Mesendoderm (in vitro differentiated cells): Measurements from ENCODE around the gene ATXN7L1.
A peak's percentile ranks its signal among the peaks of the same experiment; 100 is the strongest.

ENCODE experiments used
- DNase-seq: peaks from one replicate; pipeline ENCODE4 v3.0.0; 2013
- H2AK5ac ChIP-seq: 2 replicates; pipeline ENCODE4 v1.6.1; 2013; ENCODE audit warnings: low read length, inconsistent platforms
- H2BK120ac ChIP-seq: 2 replicates; pipeline ENCODE4 v1.6.1; 2013; ENCODE audit warnings: low read depth, mild to moderate bottlenecking, low read length, moderate library complexity, mixed read lengths
- H2BK15ac ChIP-seq: replicated peaks from 2 replicates; pipeline ENCODE4 v1.6.1; 2013; ENCODE audit warnings: low read depth, mild to moderate bottlenecking, moderate library complexity
- H2BK5ac ChIP-seq: 2 replicates; pipeline ENCODE4 v1.6.1; 2013; ENCODE audit warnings: low read length, inconsistent platforms
- H3K18ac ChIP-seq: 2 replicates; pipeline ENCODE4 v1.6.1; 2013; ENCODE audit warnings: mild to moderate bottlenecking, low read length, mixed read lengths
- H3K23ac ChIP-seq: one replicate; pipeline ENCODE4 v1.6.1; 2013; ENCODE audit warnings: low read length
- H3K27ac ChIP-seq: 2 replicates; pipeline ENCODE4 v1.5.1; 2013; ENCODE audit warnings: low read depth, mild to moderate bottlenecking, inconsistent platforms, low read length, moderate library complexity
- H3K27me3 ChIP-seq: 2 replicates; pipeline ENCODE4 v1.6.1; 2013; ENCODE audit warnings: low read length, control low read depth, mild to moderate bottlenecking, inconsistent platforms; ENCODE audit not compliant: insufficient read depth, poor library complexity
- H3K36me3 ChIP-seq: 2 replicates; pipeline ENCODE4 v1.6.1; 2013; ENCODE audit warnings: low read length, inconsistent platforms; ENCODE audit not compliant: control insufficient read depth, insufficient read depth
- H3K4ac ChIP-seq: one replicate; pipeline ENCODE4 v1.6.1; 2013; ENCODE audit warnings: low read depth, mild to moderate bottlenecking, low read length, moderate library complexity
- H3K4me1 ChIP-seq: 2 replicates; pipeline ENCODE4 v1.6.1; 2013; ENCODE audit warnings: low read depth, low read length, inconsistent platforms; ENCODE audit not compliant: control insufficient read depth
- H3K4me2 ChIP-seq: 2 replicates; pipeline ENCODE4 v1.6.1; 2013; ENCODE audit warnings: low read length
- H3K4me3 ChIP-seq: 2 replicates; pipeline ENCODE4 v1.5.1; 2013; ENCODE audit warnings: mild to moderate bottlenecking, low read length
- H3K56ac ChIP-seq: one replicate; pipeline ENCODE4 v1.6.1; 2013; ENCODE audit warnings: low read length
- H3K79me1 ChIP-seq: 2 replicates; pipeline ENCODE4 v1.6.1; 2013; ENCODE audit warnings: low read length, inconsistent platforms
- H3K79me2 ChIP-seq: 2 replicates; pipeline ENCODE4 v1.6.1; 2013; ENCODE audit warnings: mild to moderate bottlenecking, low read length; ENCODE audit not compliant: control insufficient read depth, insufficient read depth
- H3K9ac ChIP-seq: 2 replicates; pipeline ENCODE4 v1.6.1; 2013; ENCODE audit warnings: low read length, inconsistent platforms
- H4K5ac ChIP-seq: one replicate; pipeline ENCODE4 v1.6.1; 2013; ENCODE audit warnings: low read length
- H4K8ac ChIP-seq: one replicate; pipeline ENCODE4 v1.6.1; 2013; ENCODE audit warnings: low read depth, mild to moderate bottlenecking, control low read depth, low read length, moderate library complexity
- WGBS: extraction: QIAGEN DNeasy Blood & Tissue Kit; methylation state at CpG from one replicate; pipeline ENCODE4 v1.1.7; 2013; ENCODE audit warnings: low lambda C conversion rate, missing lambda C conversion rate; ENCODE audit not compliant: insufficient coverage; ENCODE audit errors: extremely low coverage; 5-methylcytosine and 5-hydroxymethylcytosine counted together

Gene ATXN7L1

GRCh38 chr7:105724688-105725087, 151.7 kb downstream of the ATXN7L1 start:
- no CpG with 5 or more reads among the region's 2 CpGs for WGBS
- no peak overlapping the region for H2AK5ac ChIP-seq

GRCh38 chr7:105723572-105723971, 152.8 kb downstream of the ATXN7L1 start:
- Histone ChIP-seq H2BK5ac (no peak overlapping the region), H2AK5ac (no peak overlapping the region), H2BK120ac (no peak overlapping the region), H3K18ac (no peak overlapping the region), H3K23ac (no peak overlapping the region), H3K4me3 (no peak overlapping the region), H3K36me3 (no peaks in the 10 kb centered on the region), H4K8ac (no peak overlapping the region), H3K27ac (no peak overlapping the region), H3K4me2 (no peak overlapping the region), H3K4me1 (peaks cover 13% of the 10 kb centered on the region), H3K56ac (peak overlapping the region; percentile 17), H3K9ac (no peak overlapping the region), H3K4ac (no peak overlapping the region), H3K27me3 (no peaks in the 10 kb centered on the region), H2BK15ac (no peak overlapping the region), H3K79me1 (no peaks in the 10 kb centered on the region), H4K5ac (no peak overlapping the region), H3K79me2 (no peaks in the 10 kb centered on the region)
- WGBS = no CpG with 5 or more reads among the region's 5 CpGs
- no peak for DNase-seq

More at GRCh38 chr7:105724688-105725087, 151.7 kb downstream of the ATXN7L1 start:
- no peak overlapping the region for H3K4ac ChIP-seq
- H3K4me1 ChIP-seq = peaks cover 4% of the 10 kb centered on the region
- no peak overlapping the region for H2BK120ac ChIP-seq
- no peaks in the 10 kb centered on the region for H3K79me2 ChIP-seq
- H3K56ac ChIP-seq = no peak overlapping the region
- no peak overlapping the region for H2BK15ac ChIP-seq
- H2BK5ac ChIP-seq = no peak overlapping the region
- H3K36me3 ChIP-seq = no peaks in the 10 kb centered on the region
- H3K27ac ChIP-seq = no peak overlapping the region
- no peak overlapping the region for H4K8ac ChIP-seq
- H3K18ac ChIP-seq = no peak overlapping the region
- no peak overlapping the region for H3K4me2 ChIP-seq
- no peak for DNase-seq
- no peak overlapping the region for H4K5ac ChIP-seq
- no peak overlapping the region for H3K4me3 ChIP-seq
- no peaks in the 10 kb centered on the region for H3K27me3 ChIP-seq
- no peak overlapping the region for H3K9ac ChIP-seq
- no peaks in the 10 kb centered on the region for H3K79me1 ChIP-seq
- no peak overlapping the region for H3K23ac ChIP-seq

GRCh38 chr7:105721571-105722104, 154.8 kb downstream of the ATXN7L1 start:
- peak; percentile 62 for DNase-seq
- Histone ChIP-seq H4K5ac (no peak overlapping the region), H3K18ac (no peak overlapping the region), H3K4me1 (peaks cover 14% of the 10 kb centered on the region), H3K4me3 (no peak overlapping the region), H3K79me2 (no peaks in the 10 kb centered on the region), H4K8ac (no peak overlapping the region), H3K9ac (peak overlapping the region; percentile 21), H2BK5ac (peak overlapping the region; percentile 89), H3K23ac (peak overlapping the region; percentile 29), H3K56ac (peak overlapping the region; percentile 69), H2BK15ac (no peak overlapping the region), H3K27me3 (no peaks in the 10 kb centered on the region), H3K36me3 (no peaks in the 10 kb centered on the region), H2BK120ac (no peak overlapping the region), H3K4me2 (no peak overlapping the region), H2AK5ac (no peak overlapping the region), H3K27ac (no peak overlapping the region), H3K4ac (peak overlapping the region; percentile 39), H3K79me1 (no peaks in the 10 kb centered on the region)
- WGBS = no CpG with 5 or more reads among the region's 5 CpGs

GRCh38 chr7:105719919-105720318, 156.5 kb downstream of the ATXN7L1 start:
- Histone ChIP-seq H3K9ac (no peak overlapping the region), H4K8ac (no peak overlapping the region), H3K36me3 (no peaks in the 10 kb centered on the region), H3K79me2 (no peaks in the 10 kb centered on the region), H3K4me2 (no peak overlapping the region), H3K27ac (no peak overlapping the region), H2BK5ac (no peak overlapping the region), H3K27me3 (no peaks in the 10 kb centered on the region), H3K56ac (peak overlapping the region; percentile 36), H2BK120ac (peak overlapping the region; percentile 39), H4K5ac (no peak overlapping the region), H3K18ac (peak overlapping the region; percentile 28), H3K23ac (no peak overlapping the region), H3K4me1 (peaks cover 14% of the 10 kb centered on the region), H2BK15ac (no peak overlapping the region), H2AK5ac (no peak overlapping the region), H3K4me3 (no peak overlapping the region), H3K4ac (no peak overlapping the region), H3K79me1 (no peaks in the 10 kb centered on the region)
- DNase-seq = no peak
- WGBS = no CpG with 5 or more reads among the region's 4 CpGs

GRCh38 chr7:105719395-105719794, 157.0 kb downstream of the ATXN7L1 start:
- H3K27ac ChIP-seq = no peak overlapping the region
- no peak overlapping the region for H4K8ac ChIP-seq
- H3K4me3 ChIP-seq = no peak overlapping the region
- no peak overlapping the region for H3K4ac ChIP-seq
- no peak overlapping the region for H3K23ac ChIP-seq
- H3K18ac ChIP-seq = peak overlapping the region; percentile 28
- H3K36me3 ChIP-seq = no peaks in the 10 kb centered on the region
- no peak overlapping the region for H2AK5ac ChIP-seq
- no peak overlapping the region for H4K5ac ChIP-seq
- H3K79me1 ChIP-seq = no peaks in the 10 kb centered on the region
- peak overlapping the region; percentile 39 for H2BK120ac ChIP-seq
- no peaks in the 10 kb centered on the region for H3K79me2 ChIP-seq
- no CpG with 5 or more reads among the region's 2 CpGs for WGBS
- H3K4me1 ChIP-seq = peaks cover 14% of the 10 kb centered on the region
- H3K9ac ChIP-seq = no peak overlapping the region
- H3K4me2 ChIP-seq = no peak overlapping the region
- H3K56ac ChIP-seq = no peak overlapping the region
- no peak overlapping the region for H2BK15ac ChIP-seq
- H2BK5ac ChIP-seq = no peak overlapping the region
- H3K27me3 ChIP-seq = no peaks in the 10 kb centered on the region
- DNase-seq = peak; percentile 44

GRCh38 chr7:105718511-105718925, 157.9 kb downstream of the ATXN7L1 start:
- H4K5ac ChIP-seq = no peak overlapping the region
- no peak overlapping the region for H3K4ac ChIP-seq
- no peak overlapping the region for H2BK5ac ChIP-seq
- H2BK15ac ChIP-seq = no peak overlapping the region
- H3K4me3 ChIP-seq = no peak overlapping the region
- H2AK5ac ChIP-seq = peak overlapping the region; percentile 32
- no peak overlapping the region for H3K9ac ChIP-seq
- WGBS = no CpG with 5 or more reads among the region's 4 CpGs
- peak overlapping the region; percentile 53 for H3K56ac ChIP-seq
- H3K4me1 ChIP-seq = peaks cover 14% of the 10 kb centered on the region
- H3K79me1 ChIP-seq = no peaks in the 10 kb centered on the region
- no peak overlapping the region for H3K23ac ChIP-seq
- no peak for DNase-seq
- no peak overlapping the region for H3K4me2 ChIP-seq
- H3K79me2 ChIP-seq = no peaks in the 10 kb centered on the region
- H3K18ac ChIP-seq = no peak overlapping the region
- no peak overlapping the region for H4K8ac ChIP-seq
- H3K27me3 ChIP-seq = no peaks in the 10 kb centered on the region
- H2BK120ac ChIP-seq = no peak overlapping the region
- H3K27ac ChIP-seq = no peak overlapping the region
- H3K36me3 ChIP-seq = no peaks in the 10 kb centered on the region
